Measurements from ENCODE around the gene SYN1.

- TF ChIP-seq CTCF (IDR thresholded peaks at IDR 0.05) (no peak), EZH2phosphoT487 (IDR thresholded peaks at IDR 0.05) (no peak), EZH2 (IDR thresholded peaks at IDR 0.05) (no peak)
These were observed 7.7 kb downstream of the SYN1 start for GRCh38 chrX:47611926-47612325.

All from neural progenitor cell (in vitro differentiated cells).